ENCODE data around the gene IRF2BP1.

The IRF2BP1 gene, protein sequence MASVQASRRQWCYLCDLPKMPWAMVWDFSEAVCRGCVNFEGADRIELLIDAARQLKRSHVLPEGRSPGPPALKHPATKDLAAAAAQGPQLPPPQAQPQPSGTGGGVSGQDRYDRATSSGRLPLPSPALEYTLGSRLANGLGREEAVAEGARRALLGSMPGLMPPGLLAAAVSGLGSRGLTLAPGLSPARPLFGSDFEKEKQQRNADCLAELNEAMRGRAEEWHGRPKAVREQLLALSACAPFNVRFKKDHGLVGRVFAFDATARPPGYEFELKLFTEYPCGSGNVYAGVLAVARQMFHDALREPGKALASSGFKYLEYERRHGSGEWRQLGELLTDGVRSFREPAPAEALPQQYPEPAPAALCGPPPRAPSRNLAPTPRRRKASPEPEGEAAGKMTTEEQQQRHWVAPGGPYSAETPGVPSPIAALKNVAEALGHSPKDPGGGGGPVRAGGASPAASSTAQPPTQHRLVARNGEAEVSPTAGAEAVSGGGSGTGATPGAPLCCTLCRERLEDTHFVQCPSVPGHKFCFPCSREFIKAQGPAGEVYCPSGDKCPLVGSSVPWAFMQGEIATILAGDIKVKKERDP
- 13.5 to 33.2 (median 20.7) reads per million in 4 donors for total RNA-seq

- peak; percentile 75 to 91 (median 87) for DNase-seq
Measured at GRCh38 chr19:45885556-45886426, at the start of gene IRF2BP1. Gene IRF2BP1 (minus strand): TSS chr19:45886141. CDS start chr19:45885774, 367 bp downstream.

DNA sequence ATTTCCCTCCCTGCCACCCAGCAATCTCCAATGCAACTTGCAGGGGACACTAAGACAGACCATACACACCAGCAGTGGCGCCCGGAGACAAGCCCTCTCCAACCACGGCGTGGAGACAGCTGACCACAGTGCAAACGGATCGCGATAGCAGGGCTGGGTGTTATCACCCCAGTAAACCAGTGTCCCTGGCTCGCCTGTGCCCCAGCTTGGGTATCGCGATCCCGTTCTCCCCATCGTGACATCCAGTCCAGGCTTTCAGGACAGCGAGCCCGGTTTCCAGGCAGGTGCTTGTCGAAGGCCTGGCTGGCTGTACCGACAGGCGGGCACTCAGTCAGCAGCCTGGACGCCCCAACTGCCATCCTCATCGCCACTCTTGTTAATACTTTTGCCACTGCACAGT is 49.3 kb upstream of the IRF2BP1 start:
- no peak for DNase-seq

DNA sequence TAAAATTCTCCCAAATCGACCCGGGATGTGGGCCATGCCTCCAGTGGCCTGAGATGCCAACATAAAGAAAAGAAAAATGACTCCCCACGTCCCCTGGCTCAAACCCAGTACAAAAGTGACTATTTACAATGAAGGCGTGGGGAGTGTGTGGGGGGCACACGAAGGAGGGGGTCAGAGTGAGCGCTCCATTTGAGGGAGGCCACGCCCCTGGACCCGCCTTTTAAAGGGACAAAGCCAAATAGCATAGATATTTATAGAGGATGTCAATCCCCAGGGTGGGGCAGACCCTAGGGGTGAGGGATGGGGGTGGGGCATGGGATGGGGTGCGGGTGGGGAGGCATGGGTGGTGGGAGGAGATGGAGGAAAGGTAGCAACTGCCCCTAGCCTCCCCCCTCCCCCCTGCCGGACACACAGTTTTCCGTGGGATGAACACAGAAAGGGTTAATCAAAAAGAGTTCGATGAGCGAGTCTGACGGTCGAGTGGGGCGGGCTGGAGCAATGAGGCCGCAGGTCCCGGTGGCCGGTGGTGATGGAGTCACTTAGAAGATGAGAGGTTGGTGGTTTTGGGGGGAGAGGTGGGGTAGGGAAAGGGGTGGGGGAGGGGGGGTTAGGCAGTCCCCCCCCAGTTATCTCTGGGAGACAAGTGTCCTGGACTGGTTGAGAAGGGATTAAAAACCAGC is 48.8 kb upstream of the IRF2BP1 start:
- DNase-seq, result no peak

- no peak for DNase-seq
Measured at GRCh38 chr19:45933759-45934158, 47.8 kb upstream of the IRF2BP1 start.

DNA sequence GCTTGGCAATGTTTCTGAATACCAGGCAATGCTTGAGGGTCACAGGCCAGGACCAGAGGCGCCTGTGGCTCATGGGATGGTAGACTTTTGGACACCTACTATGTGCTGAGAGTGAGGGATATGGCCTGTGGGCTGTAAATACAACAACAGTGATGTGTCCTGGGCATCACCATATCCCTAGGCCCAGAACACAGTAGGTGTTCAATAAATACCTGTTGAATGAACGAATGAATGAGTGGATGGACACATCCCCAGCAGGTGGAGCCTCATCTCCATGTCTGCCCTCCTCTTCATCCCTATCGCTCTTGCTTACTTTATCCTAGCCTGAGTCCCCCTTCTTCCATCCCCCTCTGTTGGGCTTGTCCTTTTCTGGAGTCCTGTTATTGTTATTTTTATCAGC is 45.1 kb upstream of the IRF2BP1 start:
- DNase-seq, result no peak

DNA sequence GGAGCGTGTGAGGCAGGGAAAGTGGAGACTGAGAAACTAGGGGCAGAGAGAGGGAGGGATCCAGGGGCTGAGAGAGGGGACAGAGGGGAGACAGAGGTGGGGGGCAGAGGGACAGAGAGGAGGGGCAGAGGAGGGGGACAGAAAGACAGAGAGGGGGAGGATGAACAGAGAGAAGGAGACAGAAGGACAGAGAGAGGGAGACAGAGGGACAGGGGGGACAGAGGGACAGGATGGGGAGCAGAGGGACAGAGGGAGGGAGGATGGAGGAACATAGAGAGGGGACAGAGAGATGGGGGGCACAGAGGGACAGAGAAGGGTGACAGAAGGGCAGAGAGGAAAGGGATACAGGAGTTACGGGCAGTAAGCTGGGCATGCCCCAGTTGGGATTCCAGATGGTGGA is 43.3 kb upstream of the IRF2BP1 start:
- no peak for DNase-seq

DNA sequence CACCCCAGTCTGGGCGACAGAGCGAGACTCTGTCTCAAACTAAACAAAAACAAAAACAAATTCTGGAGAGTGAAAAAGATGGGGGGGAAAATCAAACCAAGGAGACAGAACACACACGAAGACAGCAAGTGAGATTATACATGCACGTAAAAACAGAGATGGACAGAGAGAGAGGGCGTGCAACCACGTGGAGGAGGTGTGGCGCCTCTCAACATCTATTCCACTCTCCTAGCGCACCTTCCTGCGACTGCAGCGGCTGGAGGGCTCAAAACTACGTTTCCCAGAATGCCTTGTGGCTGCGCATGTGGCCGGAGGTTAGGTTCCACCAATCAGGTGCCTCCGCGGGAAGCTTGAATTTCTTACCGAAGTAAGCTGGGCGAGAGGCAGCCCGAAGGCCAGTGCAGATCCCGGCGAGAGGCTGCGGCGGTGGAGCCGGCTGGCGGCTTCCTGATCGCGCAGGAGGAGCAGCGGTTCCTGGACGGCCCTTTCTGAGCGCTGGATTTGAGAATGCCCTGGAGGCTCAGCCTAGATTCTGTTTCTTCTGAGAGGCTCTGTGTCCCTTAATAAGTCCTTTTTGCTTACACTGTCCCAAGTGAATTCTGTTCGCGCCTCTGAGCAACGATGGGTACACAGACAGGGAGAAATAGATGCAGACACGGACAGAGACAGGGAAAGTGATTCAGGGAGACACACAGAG is 41.8 kb upstream of the IRF2BP1 start:
- peak; percentile 74 to 94 (median 85) for DNase-seq

- DNase-seq, result no peak
Measured at GRCh38 chr19:45924891-45925447, 39.0 kb upstream of the IRF2BP1 start.

GRCh38 chr19:45922281-45922680 is 36.3 kb upstream of the IRF2BP1 start:
- no peak for DNase-seq

GRCh38 chr19:45920458-45920857 is 34.5 kb upstream of the IRF2BP1 start:
- peak in 1 of 5 donors; percentile 61 for DNase-seq

DNA sequence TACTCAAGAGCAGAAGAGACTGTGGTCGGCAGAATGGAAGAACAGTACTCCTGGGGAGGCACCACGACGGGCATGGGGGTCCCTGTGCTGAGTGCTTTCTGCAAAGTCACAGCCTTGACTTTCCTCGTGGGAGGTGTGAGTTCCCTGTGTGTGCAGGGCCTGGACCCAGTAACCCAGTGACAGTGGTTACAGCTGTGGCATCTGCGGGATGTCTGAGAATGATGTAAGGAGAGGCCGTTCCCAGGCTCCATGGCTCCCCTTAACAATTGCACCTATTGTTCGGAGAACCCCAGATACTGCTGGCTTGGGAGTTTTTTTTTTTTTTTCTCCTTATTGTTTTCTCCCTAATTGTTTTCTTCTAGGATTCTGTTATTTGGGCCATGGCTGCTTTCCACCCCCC is 33.7 kb upstream of the IRF2BP1 start:
- no peak for DNase-seq

- DNase-seq, result peak in 1 of 5 donors; percentile 44
Measured at GRCh38 chr19:45918721-45919120, 32.8 kb upstream of the IRF2BP1 start.

GRCh38 chr19:45917421-45918091 is 31.6 kb upstream of the IRF2BP1 start:
- DNase-seq, result peak in 1 of 5 donors; percentile 83

- peak in 1 of 5 donors; percentile 45 for DNase-seq
Measured at GRCh38 chr19:45913874-45914830, 28.2 kb upstream of the IRF2BP1 start, which contains the start of gene NANOS2. Gene NANOS2 (minus strand): TSS chr19:45914778. CDS start chr19:45914693, 85 bp downstream.

DNA sequence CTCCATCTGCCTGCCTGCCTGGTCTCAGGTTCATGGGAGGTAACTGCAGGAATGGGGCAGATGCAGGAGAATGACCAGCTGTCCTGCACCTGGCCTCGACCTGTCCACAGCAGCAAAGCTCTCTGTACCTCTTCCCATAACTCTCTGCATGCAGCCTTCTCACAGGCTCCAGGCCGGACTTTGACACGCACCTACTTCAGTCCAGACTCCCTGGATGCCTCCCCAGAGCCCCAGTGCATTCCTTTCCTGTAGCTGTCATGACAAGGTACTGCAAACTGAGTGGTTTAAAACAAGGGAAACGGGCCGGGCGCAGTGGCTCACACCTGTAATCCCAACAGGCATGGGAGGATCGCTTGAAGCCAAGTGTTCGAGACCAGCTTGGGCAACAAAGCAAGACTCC is 25.4 kb upstream of the IRF2BP1 start:
- no peak for DNase-seq

DNA sequence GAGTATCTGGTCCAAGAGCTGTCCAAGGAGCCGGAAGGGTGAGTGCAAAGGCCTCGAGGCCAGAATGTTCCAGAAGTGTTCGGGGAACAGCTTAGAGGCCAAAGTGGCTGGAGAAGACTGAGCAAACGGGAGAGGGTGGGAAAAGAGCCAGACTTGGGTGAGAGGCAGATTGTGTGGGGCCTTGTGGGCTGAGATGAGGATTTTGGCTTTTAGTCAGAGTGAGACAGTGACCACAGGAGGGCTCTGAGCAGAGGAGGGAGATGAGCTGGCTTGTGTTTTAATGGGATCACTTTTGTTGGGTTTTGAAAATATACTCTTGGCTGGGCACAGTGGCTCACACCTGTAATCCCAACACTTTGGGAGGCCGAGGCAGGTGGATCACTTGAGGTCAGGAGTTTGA is 23.0 kb upstream of the IRF2BP1 start:
- no peak for DNase-seq

- DNase-seq, result no peak
Measured at GRCh38 chr19:45906221-45906620, 20.3 kb upstream of the IRF2BP1 start.

GRCh38 chr19:45905011-45905410 is 19.1 kb upstream of the IRF2BP1 start:
- no peak for DNase-seq

Measured in T-helper 1 cell (primary cell).